ENCODE results near the gene LPIN2. TPM values are rescaled to one million over a fixed set of nuclear protein-coding genes. Genes with fewer than 3 reads are reported as not detected.
A peak's percentile ranks its signal among the peaks of the same experiment; 100 is the strongest.

LPIN2 gene, protein sequence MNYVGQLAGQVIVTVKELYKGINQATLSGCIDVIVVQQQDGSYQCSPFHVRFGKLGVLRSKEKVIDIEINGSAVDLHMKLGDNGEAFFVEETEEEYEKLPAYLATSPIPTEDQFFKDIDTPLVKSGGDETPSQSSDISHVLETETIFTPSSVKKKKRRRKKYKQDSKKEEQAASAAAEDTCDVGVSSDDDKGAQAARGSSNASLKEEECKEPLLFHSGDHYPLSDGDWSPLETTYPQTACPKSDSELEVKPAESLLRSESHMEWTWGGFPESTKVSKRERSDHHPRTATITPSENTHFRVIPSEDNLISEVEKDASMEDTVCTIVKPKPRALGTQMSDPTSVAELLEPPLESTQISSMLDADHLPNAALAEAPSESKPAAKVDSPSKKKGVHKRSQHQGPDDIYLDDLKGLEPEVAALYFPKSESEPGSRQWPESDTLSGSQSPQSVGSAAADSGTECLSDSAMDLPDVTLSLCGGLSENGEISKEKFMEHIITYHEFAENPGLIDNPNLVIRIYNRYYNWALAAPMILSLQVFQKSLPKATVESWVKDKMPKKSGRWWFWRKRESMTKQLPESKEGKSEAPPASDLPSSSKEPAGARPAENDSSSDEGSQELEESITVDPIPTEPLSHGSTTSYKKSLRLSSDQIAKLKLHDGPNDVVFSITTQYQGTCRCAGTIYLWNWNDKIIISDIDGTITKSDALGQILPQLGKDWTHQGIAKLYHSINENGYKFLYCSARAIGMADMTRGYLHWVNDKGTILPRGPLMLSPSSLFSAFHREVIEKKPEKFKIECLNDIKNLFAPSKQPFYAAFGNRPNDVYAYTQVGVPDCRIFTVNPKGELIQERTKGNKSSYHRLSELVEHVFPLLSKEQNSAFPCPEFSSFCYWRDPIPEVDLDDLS
- total RNA-seq: 10 to 100 TPM; 23.6 to 59.0 TPM

DNA sequence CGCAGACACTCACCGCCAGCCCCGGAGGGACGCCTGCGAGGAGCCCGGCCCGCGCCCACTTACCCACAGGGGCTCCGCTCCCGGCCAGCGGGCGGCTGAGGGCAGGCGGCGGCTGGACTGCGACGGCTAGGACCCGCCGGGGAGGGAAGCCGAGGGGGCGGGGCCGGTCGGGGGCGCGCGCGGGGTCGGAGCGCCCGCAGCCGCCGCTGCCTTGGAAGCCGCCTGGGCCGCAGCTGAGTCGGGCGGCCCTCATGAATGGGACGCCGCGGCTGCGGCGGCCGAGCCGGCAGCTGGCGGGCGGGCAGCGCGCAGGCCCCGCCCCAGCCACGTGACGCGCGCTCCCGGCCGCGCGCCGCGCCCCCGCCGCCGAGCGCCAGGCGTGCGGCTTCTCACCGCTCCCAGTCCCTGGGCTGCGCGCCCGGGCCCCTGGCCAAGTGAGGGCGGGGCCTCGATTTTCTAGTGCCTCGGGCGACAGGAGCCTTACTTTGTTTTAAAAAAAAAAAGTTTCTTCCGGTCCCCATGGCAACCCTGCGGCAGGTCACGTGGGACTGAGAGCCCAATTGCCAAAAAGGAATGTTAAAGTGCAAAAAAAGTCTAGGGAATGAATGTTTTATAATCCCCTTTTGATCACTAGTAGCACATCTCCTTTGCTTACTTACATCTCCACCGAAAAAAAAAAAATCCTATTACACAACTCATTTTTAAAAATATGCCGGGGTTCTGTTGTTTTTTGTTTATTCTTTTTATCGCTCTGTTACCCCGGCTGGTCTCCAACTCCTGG, at the start of gene LPIN2:
Gene LPIN2, minus strand, starts transcription at position 121 of the 781 bp plus-strand sequence. CDS start 52,304 bp downstream, outside the sequence.
- TF ChIP-seq, protein P1, sequence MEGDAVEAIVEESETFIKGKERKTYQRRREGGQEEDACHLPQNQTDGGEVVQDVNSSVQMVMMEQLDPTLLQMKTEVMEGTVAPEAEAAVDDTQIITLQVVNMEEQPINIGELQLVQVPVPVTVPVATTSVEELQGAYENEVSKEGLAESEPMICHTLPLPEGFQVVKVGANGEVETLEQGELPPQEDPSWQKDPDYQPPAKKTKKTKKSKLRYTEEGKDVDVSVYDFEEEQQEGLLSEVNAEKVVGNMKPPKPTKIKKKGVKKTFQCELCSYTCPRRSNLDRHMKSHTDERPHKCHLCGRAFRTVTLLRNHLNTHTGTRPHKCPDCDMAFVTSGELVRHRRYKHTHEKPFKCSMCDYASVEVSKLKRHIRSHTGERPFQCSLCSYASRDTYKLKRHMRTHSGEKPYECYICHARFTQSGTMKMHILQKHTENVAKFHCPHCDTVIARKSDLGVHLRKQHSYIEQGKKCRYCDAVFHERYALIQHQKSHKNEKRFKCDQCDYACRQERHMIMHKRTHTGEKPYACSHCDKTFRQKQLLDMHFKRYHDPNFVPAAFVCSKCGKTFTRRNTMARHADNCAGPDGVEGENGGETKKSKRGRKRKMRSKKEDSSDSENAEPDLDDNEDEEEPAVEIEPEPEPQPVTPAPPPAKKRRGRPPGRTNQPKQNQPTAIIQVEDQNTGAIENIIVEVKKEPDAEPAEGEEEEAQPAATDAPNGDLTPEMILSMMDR (IDR thresholded peaks at IDR 0.05): no peak
- peak within 1 kb of the TSS; percentile 73 for H3K4me3 ChIP-seq
- no peaks in the 10 kb centered on the region for H3K36me3 ChIP-seq
- peak within 1 kb of the TSS; percentile 94 for H3K27ac ChIP-seq
- DNase-seq: peak; percentile 100
- H3K9ac ChIP-seq (ENCODE audit: low read depth in 2 of 2, low read length in 2 of 2): peak within 1 kb of the TSS; percentile 81 to 92
- intact Hi-C loops (cut with DNase I): loop anchor here (10.0 kb wide), 1 partner anchor 232 kb away; the partner anchor contains the start of gene MYL12A
- H3K9me3 ChIP-seq: no peaks in the 10 kb centered on the region
- H3K4me1 ChIP-seq: no peaks in the 10 kb centered on the region
- H3K27me3 ChIP-seq: no peaks in the 10 kb centered on the region

DNA sequence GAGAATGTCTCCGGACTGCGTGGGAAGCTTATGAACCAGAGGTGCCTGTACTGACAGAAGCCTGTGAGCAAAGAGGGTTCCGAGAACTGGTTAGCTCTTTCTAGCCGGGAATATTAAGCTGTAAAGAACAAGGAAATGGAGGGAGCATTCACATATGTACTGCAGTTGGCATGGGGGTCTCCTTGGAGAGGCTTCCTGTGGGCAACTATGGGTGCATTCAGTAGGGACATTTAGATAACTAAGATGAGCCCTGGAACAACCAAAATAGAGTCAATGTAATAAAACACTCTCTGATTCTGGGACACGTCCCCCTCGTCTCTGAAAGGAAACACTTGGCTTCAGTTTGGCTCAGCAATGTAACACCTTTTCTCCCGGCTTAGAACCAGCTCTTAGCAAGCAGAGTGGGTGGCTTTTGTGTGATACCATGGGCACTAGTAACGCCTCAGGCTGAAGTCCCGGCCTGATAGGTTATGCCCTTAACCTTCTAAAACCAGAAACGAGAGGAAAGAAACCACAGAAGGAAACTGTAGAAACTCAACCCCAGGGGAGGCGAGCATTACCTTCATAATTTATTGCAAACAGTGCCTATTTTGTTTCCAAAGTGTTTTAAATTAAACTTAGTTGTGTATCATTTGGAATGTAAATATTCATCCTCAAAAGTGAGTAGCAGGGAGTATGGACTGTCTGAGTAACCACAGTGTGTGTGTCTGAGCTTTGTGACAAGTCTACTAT, 48.8 kb upstream of the LPIN2 start:
- no peaks in the 10 kb centered on the region for H3K4me1 ChIP-seq
- no peak overlapping the region for H3K9ac ChIP-seq (ENCODE audit: low read depth in 2 of 2, low read length in 2 of 2)
- no peaks in the 10 kb centered on the region for H3K27me3 ChIP-seq
- TF ChIP-seq, protein P1 (IDR thresholded peaks at IDR 0.05): no peak
- H3K36me3 ChIP-seq: no peaks in the 10 kb centered on the region
- DNase-seq: no peak
- no peak overlapping the region for H3K4me3 ChIP-seq
- intact Hi-C loops (cut with DNase I): loop anchor here (5.0 kb wide), 3 partner anchors 44 to 129 kb away; no protein-coding TSS in a partner anchor
- H3K27ac ChIP-seq: peak overlapping the region; percentile 48
- no peaks in the 10 kb centered on the region for H3K9me3 ChIP-seq

DNA sequence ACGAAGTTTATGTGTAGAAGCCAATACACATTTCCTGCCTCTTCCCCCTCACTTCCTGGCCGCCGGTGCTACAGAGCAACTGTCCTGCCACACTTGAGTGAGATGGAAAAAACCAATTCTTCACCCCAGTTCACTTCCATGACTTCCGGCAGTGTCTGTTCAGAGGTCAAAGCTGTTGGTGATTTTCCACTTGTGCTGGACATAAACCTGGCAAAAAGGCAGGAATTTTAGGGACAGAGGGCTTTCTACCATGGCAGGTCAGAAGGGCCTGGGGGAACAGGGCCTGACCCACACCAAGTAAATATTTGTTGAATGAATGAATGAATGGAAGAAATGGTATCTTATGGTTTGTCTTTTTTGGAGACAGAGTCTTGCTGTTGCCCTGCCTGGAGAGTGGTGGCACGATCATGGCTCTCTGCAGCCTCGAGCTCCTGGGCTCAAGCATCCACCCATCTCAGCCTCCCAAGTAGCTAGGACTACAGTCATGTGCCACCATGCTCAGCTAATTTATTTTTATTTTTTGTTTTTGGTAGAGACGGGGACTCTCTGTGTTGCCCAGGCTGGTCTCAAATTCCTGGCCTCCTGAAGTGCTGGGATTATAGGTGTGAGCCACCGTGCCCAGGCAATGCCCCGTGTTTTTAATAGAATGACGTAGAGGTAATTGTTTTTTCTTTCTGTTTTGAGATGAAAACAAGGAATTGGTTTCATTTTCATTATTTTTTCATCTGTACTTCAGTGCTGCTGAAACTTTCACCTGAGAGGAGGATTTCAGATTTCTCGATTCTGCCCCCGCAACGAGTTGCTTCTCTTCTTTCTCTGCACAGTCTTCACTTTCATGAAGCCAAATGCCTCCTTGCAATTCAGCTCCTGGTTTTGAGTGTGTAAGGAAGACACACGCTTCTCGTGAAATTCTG, 48.0 kb upstream of the LPIN2 start:
- H3K36me3 ChIP-seq: no peaks in the 10 kb centered on the region
- no peak for DNase-seq
- intact Hi-C loops (cut with DNase I): loop anchor here (5.0 kb wide), 3 partner anchors 44 to 129 kb away; no protein-coding TSS in a partner anchor
- TF ChIP-seq, protein P1 (IDR thresholded peaks at IDR 0.05): no peak
- no peaks in the 10 kb centered on the region for H3K9me3 ChIP-seq
- no peak overlapping the region for H3K4me3 ChIP-seq
- peak overlapping the region; percentile 48 for H3K27ac ChIP-seq
- H3K9ac ChIP-seq (ENCODE audit: low read depth in 2 of 2, low read length in 2 of 2): no peak overlapping the region
- no peaks in the 10 kb centered on the region for H3K4me1 ChIP-seq
- no peaks in the 10 kb centered on the region for H3K27me3 ChIP-seq

DNA sequence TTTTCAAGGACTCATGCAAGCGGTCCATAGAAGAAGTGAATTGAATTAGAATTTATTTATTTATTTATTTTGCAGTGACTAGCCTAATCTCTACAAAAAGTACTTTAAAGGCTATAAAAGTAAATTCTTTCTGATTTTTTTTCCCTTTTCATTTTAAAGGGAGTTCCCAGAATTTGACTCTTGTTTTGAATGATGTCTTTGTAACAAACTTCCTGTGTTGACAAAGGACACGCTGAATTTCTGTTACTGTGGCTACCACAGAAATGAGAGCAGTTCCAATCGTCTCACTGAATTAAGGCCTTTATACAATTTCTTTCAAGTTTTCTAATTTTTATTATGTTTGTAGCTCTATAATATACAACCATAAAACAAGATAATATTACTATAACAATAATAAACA, 46.3 kb upstream of the LPIN2 start:
- Histone ChIP-seq H3K9ac (ENCODE audit: low read depth in 2 of 2, low read length in 2 of 2) (no peak overlapping the region), H3K4me3 (no peak overlapping the region), H3K4me1 (no peaks in the 10 kb centered on the region), H3K9me3 (no peaks in the 10 kb centered on the region), H3K27ac (peak overlapping the region; percentile 9), H3K27me3 (no peaks in the 10 kb centered on the region), H3K36me3 (no peaks in the 10 kb centered on the region)
- TF ChIP-seq, protein P1 (IDR thresholded peaks at IDR 0.05): no peak
- DNase-seq: no peak
- intact Hi-C loops (cut with DNase I): no loop called here
